Measurements from ENCODE around the gene DFFB. TPM values are rescaled to one million over a fixed set of nuclear protein-coding genes. Genes with fewer than 3 reads are reported as not detected.
A peak's percentile ranks its signal among the peaks of the same experiment; 100 is the strongest.

Gene DFFB
- polyA plus RNA-seq, 3 donors, result 5.9 to 14.7 (median 6.6) TPM

GRCh38 chr1:3929126-3929525 is 71.8 kb downstream of the DFFB start:
- Mint-ChIP-seq H3K27me3 (ENCODE audit: low read depth in 3 of 3) (peaks cover 6 to 10% (median 8%) of the 10 kb centered on the region in 3 donors), H3K27ac (no peak overlapping the region), H3K36me3 (no peaks in the 10 kb centered on the region), H3K9me3 (peaks cover 0 to 9% (median 8%) of the 10 kb centered on the region in 7 donors), H3K4me3 (no peak overlapping the region), H3K4me1 (no peaks in the 10 kb centered on the region)
- Histone ChIP-seq H3K4me3 (replicated peaks in 1 of 3; ENCODE audit: low read depth in 2 of 3, low read length in 3 of 3) (no peak overlapping the region), H3K4me1 (ENCODE audit: control insufficient read depth in 1 of 2, insufficient read depth in 2 of 2, low read length in 2 of 2) (no peaks in the 10 kb centered on the region), H2AFZ (ENCODE audit: insufficient read depth, low read depth, low read length, poor library complexity, severe bottlenecking) (no peak overlapping the region), H3K36me3 (replicated peaks in 1 of 2; ENCODE audit: control insufficient read depth in 1 of 2, insufficient read depth in 2 of 2, low read length in 2 of 2) (no peaks in the 10 kb centered on the region), H3K4me2 (replicated peaks; ENCODE audit: extremely low read depth, low read length, poor library complexity, severe bottlenecking) (no peak overlapping the region), H4K20me1 (ENCODE audit: insufficient read depth, low read length) (no peaks in the 10 kb centered on the region), H3K27ac (ENCODE audit: low read depth in 1 of 2, low read length in 2 of 2) (no peak overlapping the region), H3K27me3 (ENCODE audit: control insufficient read depth in 2 of 2, insufficient read depth in 2 of 2, low read length in 2 of 2) (no peaks in the 10 kb centered on the region), H3K79me2 (ENCODE audit: insufficient read depth, low read length) (no peaks in the 10 kb centered on the region), H3K9ac (ENCODE audit: insufficient read depth, low read length, poor library complexity, severe bottlenecking) (no peak overlapping the region), H3K9me3 (replicated peaks in 1 of 2; ENCODE audit: control insufficient read depth in 1 of 2, insufficient read depth in 1 of 2, low read length in 2 of 2) (no peaks in the 10 kb centered on the region)
- WGBS (ENCODE audit: insufficient coverage), result 60% methylated on average over 4 of the region's 5 CpGs
- intact Hi-C loops (cut with micrococcal nuclease), result no loop called here
- TF ChIP-seq CTCF (IDR thresholded peaks at IDR 0.05), result no peak
- no peak for DNase-seq

GRCh38 chr1:3930301-3931006 is 73.2 kb downstream of the DFFB start:
- WGBS (ENCODE audit: insufficient coverage), result 83% methylated on average over 6 of the region's 10 CpGs
- Histone ChIP-seq H3K27me3 (ENCODE audit: control insufficient read depth in 2 of 2, insufficient read depth in 2 of 2, low read length in 2 of 2) (no peaks in the 10 kb centered on the region), H3K4me2 (replicated peaks; ENCODE audit: extremely low read depth, low read length, poor library complexity, severe bottlenecking) (no peak overlapping the region), H2AFZ (ENCODE audit: insufficient read depth, low read depth, low read length, poor library complexity, severe bottlenecking) (no peak overlapping the region), H3K9ac (ENCODE audit: insufficient read depth, low read length, poor library complexity, severe bottlenecking) (no peak overlapping the region), H3K4me1 (ENCODE audit: control insufficient read depth in 1 of 2, insufficient read depth in 2 of 2, low read length in 2 of 2) (no peaks in the 10 kb centered on the region), H3K79me2 (ENCODE audit: insufficient read depth, low read length) (no peaks in the 10 kb centered on the region), H4K20me1 (ENCODE audit: insufficient read depth, low read length) (no peaks in the 10 kb centered on the region), H3K9me3 (replicated peaks in 1 of 2; ENCODE audit: control insufficient read depth in 1 of 2, insufficient read depth in 1 of 2, low read length in 2 of 2) (peaks cover 2 to 3% of the 10 kb centered on the region in 2 donors), H3K36me3 (replicated peaks in 1 of 2; ENCODE audit: control insufficient read depth in 1 of 2, insufficient read depth in 2 of 2, low read length in 2 of 2) (no peaks in the 10 kb centered on the region), H3K27ac (ENCODE audit: low read depth in 1 of 2, low read length in 2 of 2) (no peak overlapping the region), H3K4me3 (replicated peaks in 1 of 3; ENCODE audit: low read depth in 2 of 3, low read length in 3 of 3) (no peak overlapping the region)
- no peaks in the 10 kb centered on the region for H3K4me1 Mint-ChIP-seq
- H3K4me3 Mint-ChIP-seq, result no peak overlapping the region
- no peak for DNase-seq
- intact Hi-C loops (cut with micrococcal nuclease), result no loop called here
- H3K27ac Mint-ChIP-seq, result peak overlapping the region in 1 of 7 donors; percentile 4
- no peaks in the 10 kb centered on the region for H3K36me3 Mint-ChIP-seq
- peaks cover 5 to 14% (median 9%) of the 10 kb centered on the region in 7 donors for H3K9me3 Mint-ChIP-seq
- H3K27me3 Mint-ChIP-seq (ENCODE audit: low read depth in 3 of 3), result peaks cover 6 to 11% (median 7%) of the 10 kb centered on the region in 3 donors
- TF ChIP-seq CTCF (IDR thresholded peaks at IDR 0.05), result no peak

Data from CD14-positive monocyte (primary cell).